IPS-18c (cell line): ENCODE results near the gene PTOV1.

Source experiments
- H3K4me3 ChIP-seq: 2 replicates; pipeline ENCODE4 v1.7.0; 2013; ENCODE audit warnings: low read depth, mild to moderate bottlenecking, low read length, moderate library complexity; ENCODE audit not compliant: insufficient read depth
- H3K9me3 ChIP-seq: one replicate; pipeline ENCODE4 v1.6.1; 2013; ENCODE audit warnings: mild to moderate bottlenecking, low read length, moderate library complexity; ENCODE audit not compliant: control insufficient read depth, insufficient read depth

Gene PTOV1

GRCh38 chr19:49862391-49863253 is 11.7 kb downstream of the PTOV1 start:
- Histone ChIP-seq H3K4me3 (no peak overlapping the region), H3K9me3 (no peaks in the 10 kb centered on the region)

- H3K9me3 ChIP-seq: peaks cover 2% of the 10 kb centered on the region
- no peak overlapping the region for H3K4me3 ChIP-seq
These were observed 12.4 kb downstream of the PTOV1 start for GRCh38 chr19:49863254-49863934.

- peaks cover 2% of the 10 kb centered on the region for H3K9me3 ChIP-seq
- H3K4me3 ChIP-seq: no peak overlapping the region
These were observed 13.0 kb downstream of the PTOV1 start for GRCh38 chr19:49863935-49864320.

GRCh38 chr19:49864890-49865289 is 13.9 kb downstream of the PTOV1 start:
- 0 out of 2 replicates have a peak overlapping the region, but pooled peaks have one; percentile 15 for H3K4me3 ChIP-seq
- peaks cover 2% of the 10 kb centered on the region for H3K9me3 ChIP-seq

- peak within 1 kb of the TSS; percentile 99 for H3K4me3 ChIP-seq
- H3K9me3 ChIP-seq: peaks cover 2% of the 10 kb centered on the region
These were observed 16.2 kb downstream of the PTOV1 start, which contains the start of gene PNKP for GRCh38 chr19:49866933-49867782. Gene PNKP (minus strand): TSS chr19:49867576. CDS start chr19:49867204, 372 bp downstream.

GRCh38 chr19:49869009-49869483 is 18.1 kb downstream of the PTOV1 start:
- peaks cover 2% of the 10 kb centered on the region for H3K9me3 ChIP-seq
- peak overlapping the region; percentile 46; the same call in 1 of the 2 replicates for H3K4me3 ChIP-seq

- Histone ChIP-seq H3K4me3 (peak overlapping the region; percentile 62), H3K9me3 (peaks cover 2% of the 10 kb centered on the region)
These were observed 18.7 kb downstream of the PTOV1 start for GRCh38 chr19:49869484-49870308.

GRCh38 chr19:49870309-49870901 is 19.4 kb downstream of the PTOV1 start:
- Histone ChIP-seq H3K4me3 (peak overlapping the region; percentile 62), H3K9me3 (peaks cover 2% of the 10 kb centered on the region)

GRCh38 chr19:49871349-49871985 is 20.5 kb downstream of the PTOV1 start:
- peaks cover 2% of the 10 kb centered on the region for H3K9me3 ChIP-seq
- no peak overlapping the region for H3K4me3 ChIP-seq

- no peak overlapping the region for H3K4me3 ChIP-seq
These were observed 21.5 kb downstream of the PTOV1 start for GRCh38 chr19:49872245-49873128.

GRCh38 chr19:49873129-49873521 is 22.2 kb downstream of the PTOV1 start:
- Histone ChIP-seq H3K9me3 (peaks cover 2% of the 10 kb centered on the region), H3K4me3 (no peak overlapping the region)

More at GRCh38 chr19:49872245-49873128, 21.5 kb downstream of the PTOV1 start:
- peaks cover 2% of the 10 kb centered on the region for H3K9me3 ChIP-seq

GRCh38 chr19:49873834-49874233 is 22.9 kb downstream of the PTOV1 start:
- Histone ChIP-seq H3K9me3 (no peaks in the 10 kb centered on the region), H3K4me3 (no peak overlapping the region)

- Histone ChIP-seq H3K4me3 (no peak overlapping the region; the same call in none of the 2 replicates), H3K9me3 (no peaks in the 10 kb centered on the region)
These were observed 23.7 kb downstream of the PTOV1 start for GRCh38 chr19:49874503-49875157.

GRCh38 chr19:49875177-49875576 is 24.2 kb downstream of the PTOV1 start:
- H3K9me3 ChIP-seq: no peaks in the 10 kb centered on the region
- peak overlapping the region; percentile 99 for H3K4me3 ChIP-seq
